COLO668 (cell line): ENCODE data around the gene CYB5R3.
"Not testable (repeated sequence)": the region's sequence is repeated elsewhere in the genome, so short reads cannot be mapped to it uniquely, and the experiment has no call there.

Experiments
- DNase-seq: peaks from one replicate; lab custom pipeline; 2025; ENCODE audit not compliant: unreplicated experiment; lab: John Stamatoyannopoulos, UW

Gene CYB5R3

GRCh38 chr22:42575996-42576574 lies 73.1 kb downstream of the CYB5R3 start:
- not testable (repeated sequence) for DNase-seq

GRCh38 chr22:42574468-42574867 lies 74.7 kb downstream of the CYB5R3 start:
- DNase-seq = not testable (repeated sequence)

- not testable (repeated sequence) for DNase-seq
Measured at GRCh38 chr22:42574046-42574445, 75.1 kb downstream of the CYB5R3 start.

GRCh38 chr22:42571068-42571467 lies 78.1 kb downstream of the CYB5R3 start:
- DNase-seq = not testable (repeated sequence)

GRCh38 chr22:42570580-42570979 lies 78.6 kb downstream of the CYB5R3 start:
- not testable (repeated sequence) for DNase-seq

- DNase-seq = not testable (repeated sequence)
Measured at GRCh38 chr22:42567950-42568349, 81.2 kb downstream of the CYB5R3 start.
